Thyroid gland (tissue), 4 donors: ENCODE measurements around the gene ADGRF3.

Source experiments
- POLR2A ChIP-seq, 2 donors: fragments of 450-650 bp; IDR thresholded peaks; one replicate each; pipeline ENCODE4 v1.6.1; 2017; ENCODE audit warnings: antibody characterized with exemption in 2 of 2, mild to moderate bottlenecking in 2 of 2, moderate library complexity in 1 of 2
- TF ChIP-seq, protein P1 (sequence below), 6 experiments: fragments of 200-600 bp in 3 of 6; fragments of 450-650 bp in 3 of 6; sonication (generic) in 3 of 6; IDR thresholded peaks; one replicate each; pipeline ENCODE4 v1.5.1; 2016 to 2019; ENCODE audit warnings: antibody characterized with exemption in 6 of 6, mild to moderate bottlenecking in 2 of 6, inconsistent platforms in 1 of 6, moderate library complexity in 1 of 6

DNA sequence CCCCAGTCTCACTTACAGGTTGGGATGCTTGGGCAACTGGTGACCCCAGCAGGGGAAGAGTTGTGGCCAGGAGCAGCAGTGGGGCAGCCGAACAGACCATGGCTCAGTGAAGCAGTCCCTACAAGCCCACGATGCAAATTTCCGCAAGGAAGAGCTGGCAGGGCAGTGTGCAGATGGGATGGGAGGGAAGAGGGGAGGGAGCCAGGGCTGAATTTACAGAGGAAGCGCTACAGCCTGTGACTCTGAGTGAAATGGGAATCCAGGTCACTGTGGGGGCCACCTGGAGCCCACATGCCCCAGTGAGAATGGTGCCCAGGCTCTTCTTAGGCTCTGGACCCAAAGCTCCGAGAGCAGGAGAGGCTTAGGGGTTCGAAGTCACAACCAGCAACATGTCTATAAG lies 27.6 kb downstream of the ADGRF3 start:
- TF ChIP-seq, protein P1, sequence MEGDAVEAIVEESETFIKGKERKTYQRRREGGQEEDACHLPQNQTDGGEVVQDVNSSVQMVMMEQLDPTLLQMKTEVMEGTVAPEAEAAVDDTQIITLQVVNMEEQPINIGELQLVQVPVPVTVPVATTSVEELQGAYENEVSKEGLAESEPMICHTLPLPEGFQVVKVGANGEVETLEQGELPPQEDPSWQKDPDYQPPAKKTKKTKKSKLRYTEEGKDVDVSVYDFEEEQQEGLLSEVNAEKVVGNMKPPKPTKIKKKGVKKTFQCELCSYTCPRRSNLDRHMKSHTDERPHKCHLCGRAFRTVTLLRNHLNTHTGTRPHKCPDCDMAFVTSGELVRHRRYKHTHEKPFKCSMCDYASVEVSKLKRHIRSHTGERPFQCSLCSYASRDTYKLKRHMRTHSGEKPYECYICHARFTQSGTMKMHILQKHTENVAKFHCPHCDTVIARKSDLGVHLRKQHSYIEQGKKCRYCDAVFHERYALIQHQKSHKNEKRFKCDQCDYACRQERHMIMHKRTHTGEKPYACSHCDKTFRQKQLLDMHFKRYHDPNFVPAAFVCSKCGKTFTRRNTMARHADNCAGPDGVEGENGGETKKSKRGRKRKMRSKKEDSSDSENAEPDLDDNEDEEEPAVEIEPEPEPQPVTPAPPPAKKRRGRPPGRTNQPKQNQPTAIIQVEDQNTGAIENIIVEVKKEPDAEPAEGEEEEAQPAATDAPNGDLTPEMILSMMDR (IDR thresholded peaks at IDR 0.05): no peak
- no peak for TF ChIP-seq POLR2A (IDR thresholded peaks at IDR 0.05)
